GM08714 (cell line): Measurements from ENCODE around the gene MTA1.

ENCODE experiments used
- H3K4me3 ChIP-seq: fragments of 200-500 bp; sonication (Bioruptor generic); 2 replicates; pipeline ENCODE4 v1.5.1; 2014; ENCODE audit warnings: mild to moderate bottlenecking, low read length, inconsistent platforms
- ZNF274 ChIP-seq: IDR thresholded peaks from 2 replicates; pipeline ENCODE4 v1.6.1; 2012; ENCODE audit warnings: mild to moderate bottlenecking, low read depth, low read length

Gene MTA1

DNA sequence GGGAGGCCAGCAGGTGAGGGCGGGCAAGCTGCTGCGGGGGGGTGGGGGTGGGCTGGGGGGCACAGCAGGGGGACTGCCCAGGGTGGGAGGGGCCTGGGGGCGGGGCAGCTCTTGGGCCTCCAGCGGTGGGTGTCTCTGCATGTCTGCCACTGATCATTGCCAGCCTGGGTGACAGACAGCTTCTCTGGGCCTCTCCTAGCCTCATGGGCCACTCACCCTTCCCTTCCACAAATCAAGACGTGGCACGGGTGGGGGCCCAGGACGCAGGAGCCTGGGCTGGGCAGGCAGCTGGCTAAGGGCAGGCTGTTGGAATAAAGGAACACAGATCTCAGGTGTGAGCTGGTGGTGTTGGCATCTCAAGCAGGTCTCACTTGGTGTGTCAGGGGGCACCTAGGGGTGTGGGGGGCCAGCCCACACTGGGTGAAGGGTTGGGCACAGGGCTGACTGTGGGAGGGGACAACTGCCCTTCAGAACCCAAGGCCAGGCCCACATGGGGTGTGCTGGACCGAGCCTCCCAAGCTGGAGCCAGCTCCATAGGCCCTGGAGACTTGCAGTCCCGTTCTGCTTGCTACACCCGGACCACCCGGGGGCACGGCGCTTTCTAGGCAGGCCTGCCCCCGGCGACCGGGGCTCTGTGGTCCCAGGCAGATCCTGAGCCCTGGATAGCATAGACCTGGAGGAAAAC is 74.4 kb downstream of the MTA1 start:
- no peak overlapping the region for H3K4me3 ChIP-seq
- no peak for TF ChIP-seq ZNF274

DNA sequence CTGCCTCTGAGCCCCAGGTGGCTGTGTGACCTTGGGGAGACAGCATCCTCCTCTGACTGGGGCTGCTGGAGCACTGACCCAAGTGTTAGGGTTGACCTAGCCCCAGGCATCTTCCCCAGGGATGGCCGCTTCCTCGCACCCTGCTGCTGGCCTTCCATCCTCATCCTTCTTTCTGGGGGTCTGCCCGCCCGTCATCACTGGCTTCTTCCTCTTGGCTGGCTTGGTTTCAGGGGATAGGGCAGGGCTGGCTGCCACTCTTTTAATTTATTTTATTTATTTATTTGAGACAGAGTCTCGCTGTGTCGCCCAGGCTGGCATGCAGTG is 74.9 kb downstream of the MTA1 start:
- TF ChIP-seq ZNF274 = no peak
- H3K4me3 ChIP-seq = no peak overlapping the region

DNA sequence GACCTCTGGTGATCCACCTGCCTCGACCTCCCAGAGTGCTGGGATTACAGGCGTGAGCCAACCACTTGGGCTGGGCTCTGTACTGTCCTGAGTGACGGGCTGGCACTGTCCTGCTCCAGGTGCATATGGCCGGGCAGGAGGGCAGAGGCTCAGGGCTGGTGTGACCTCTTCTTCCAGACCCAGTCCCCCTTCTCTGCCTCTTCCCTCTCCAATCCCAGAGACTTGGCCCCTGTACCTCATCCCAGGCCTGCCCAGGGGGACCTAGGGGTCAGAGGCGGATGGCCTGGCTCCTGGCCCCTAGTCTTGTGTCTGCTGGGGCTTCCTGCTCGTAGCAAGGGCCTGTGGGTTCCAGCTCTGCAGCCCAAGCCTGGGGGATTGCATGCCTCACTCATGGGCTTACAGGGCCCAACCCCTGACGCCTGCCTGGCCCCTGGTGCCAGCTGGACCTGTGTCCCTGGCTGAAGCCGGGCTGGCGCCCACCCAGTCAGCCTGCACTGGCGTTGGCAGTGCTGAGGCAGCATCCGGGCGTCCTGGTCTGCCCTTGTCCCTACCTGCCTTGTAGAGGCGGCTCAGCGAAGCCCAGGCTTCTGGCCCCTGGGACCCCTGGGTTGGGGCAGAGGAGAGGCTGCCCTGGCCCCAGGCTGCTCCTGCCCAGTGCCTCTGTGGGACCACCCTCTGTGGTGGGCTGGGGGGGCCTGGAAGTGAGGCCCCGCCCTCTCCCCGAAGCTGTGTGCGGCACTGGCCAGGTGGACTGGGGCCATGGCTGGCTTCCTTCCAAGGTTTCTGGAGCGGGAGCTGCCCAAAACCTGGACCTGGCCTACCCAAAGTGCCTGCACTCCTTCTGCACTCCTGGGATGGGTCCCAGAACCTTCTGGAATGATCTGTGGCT is 75.7 kb downstream of the MTA1 start:
- TF ChIP-seq ZNF274 = no peak
- H3K4me3 ChIP-seq = no peak overlapping the region

DNA sequence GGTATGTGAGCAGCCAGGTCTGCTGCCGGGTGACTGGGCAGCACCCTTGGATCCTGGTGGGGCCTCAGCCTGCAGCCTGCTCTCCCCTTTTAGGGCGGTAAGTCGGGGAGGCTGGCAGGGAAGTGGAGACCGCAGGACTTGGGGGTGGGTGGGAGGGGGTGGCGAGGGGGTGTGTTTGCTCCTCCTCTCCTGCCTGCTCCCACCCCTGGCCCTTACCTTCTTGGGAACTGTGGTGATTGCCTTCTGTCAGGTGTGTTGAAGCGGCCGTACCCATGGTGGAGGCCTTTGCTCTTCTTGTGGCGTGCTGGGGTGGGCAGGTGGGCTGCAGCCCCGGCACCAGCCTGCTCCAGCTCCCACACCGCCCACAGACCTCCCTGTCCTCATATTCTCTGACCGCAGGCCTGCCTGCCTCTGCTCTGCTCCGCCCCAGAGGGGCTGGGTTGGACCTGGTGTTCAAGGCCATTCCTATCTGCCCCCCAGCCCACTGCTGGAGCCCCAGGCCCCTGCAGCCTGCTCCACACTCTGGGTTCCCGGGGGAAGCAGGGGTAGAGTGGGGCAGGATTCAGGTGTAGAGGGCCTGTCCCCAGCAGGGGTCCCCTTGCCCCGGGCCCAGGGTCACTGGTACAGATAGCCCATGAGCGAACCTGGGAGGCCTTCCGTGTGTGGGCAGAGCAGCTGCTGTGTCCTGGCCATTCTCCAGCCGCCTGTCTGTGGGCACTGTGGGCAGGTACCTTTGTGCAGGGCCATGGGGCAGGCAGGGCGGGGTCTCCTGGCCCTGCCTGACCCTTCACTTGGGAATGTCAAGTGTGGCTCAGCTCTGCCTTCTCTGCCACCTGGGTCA is 76.6 kb downstream of the MTA1 start:
- no peak overlapping the region for H3K4me3 ChIP-seq
- no peak for TF ChIP-seq ZNF274

DNA sequence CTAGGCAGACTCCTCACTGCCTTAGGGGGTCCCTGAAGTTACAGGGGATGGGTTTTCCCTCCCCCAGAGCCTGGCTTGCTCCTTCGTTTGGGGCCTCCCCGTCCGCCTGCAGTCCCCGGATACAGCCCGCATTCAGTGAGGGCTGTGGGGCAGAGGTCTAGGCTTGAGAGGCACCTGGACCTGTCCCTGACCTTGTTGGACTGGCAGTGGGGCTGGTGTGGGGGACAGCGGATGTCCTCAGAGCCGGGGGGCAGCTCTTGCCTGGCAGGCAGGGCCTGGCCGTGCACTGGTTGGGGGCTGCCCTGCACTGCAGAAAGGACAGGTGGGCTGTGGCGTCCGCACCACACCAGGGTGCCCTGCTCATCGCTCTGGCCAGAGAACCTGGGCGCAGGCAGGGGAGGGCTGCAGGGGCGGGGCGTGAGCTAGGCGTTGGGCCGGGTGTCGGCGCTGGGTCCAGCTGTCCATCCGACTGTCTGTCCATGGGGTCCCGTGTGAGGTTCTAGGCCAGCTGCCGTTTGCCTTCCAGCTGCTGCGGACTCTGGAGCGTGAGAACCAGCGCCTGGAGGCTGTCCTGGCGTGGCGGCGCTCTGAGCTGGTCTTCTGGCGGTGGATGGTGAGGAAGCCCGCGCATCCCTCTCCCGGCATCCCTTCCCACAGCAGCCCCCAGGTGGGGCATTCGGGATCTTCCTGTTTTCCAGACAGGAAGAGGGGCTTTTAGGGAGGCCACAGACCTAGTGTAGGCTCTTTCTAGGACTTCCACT is 77.4 kb downstream of the MTA1 start:
- TF ChIP-seq ZNF274 = no peak
- no peak overlapping the region for H3K4me3 ChIP-seq

- TF ChIP-seq ZNF274 = no peak
- no peak overlapping the region for H3K4me3 ChIP-seq
These were observed 78.2 kb downstream of the MTA1 start for GRCh38 chr14:105497671-105498429.

- no peak overlapping the region for H3K4me3 ChIP-seq
- TF ChIP-seq ZNF274 = no peak
These were observed 79.0 kb downstream of the MTA1 start for GRCh38 chr14:105498430-105499255.

DNA sequence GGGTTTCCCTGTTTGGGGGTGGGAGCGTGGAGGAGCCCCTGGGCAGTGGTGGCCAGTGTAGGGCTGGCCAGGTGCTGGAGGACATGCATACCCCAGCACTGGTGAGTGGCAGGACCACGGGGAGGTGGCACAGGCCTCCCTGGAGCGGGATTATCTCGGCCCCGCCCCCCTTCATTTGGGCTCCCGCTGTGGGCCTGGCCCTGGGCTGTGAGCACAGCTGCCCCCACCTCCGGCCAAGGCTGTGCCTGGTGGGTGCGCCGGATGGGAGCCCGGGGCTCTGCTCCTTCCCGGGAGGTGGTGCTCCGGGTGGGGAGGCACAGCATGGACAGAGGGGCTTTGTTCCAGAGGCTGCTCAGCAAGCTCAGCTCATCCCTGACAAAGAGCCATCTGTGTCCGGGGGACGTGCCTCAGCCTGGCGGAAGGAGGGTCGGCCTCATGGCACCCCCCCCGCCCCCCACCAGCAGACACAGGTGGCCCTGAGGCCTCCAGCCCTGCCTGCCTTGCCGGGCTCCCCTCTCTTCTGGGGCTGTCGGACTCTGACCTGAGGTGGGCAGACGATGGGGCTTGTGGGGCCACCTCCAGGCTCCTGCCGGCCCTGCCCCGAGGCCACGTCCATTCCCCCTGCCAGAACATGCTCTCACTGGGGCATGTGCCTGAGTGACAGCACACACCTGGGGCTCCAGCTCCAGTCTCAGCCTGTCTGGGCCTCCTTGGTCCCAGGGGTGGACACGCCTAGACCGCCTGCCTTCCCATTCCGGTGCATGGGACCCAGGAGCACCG is 79.8 kb downstream of the MTA1 start:
- no peak for TF ChIP-seq ZNF274
- H3K4me3 ChIP-seq = no peak overlapping the region

- no peak for TF ChIP-seq ZNF274
- no peak overlapping the region for H3K4me3 ChIP-seq
These were observed 80.6 kb downstream of the MTA1 start for GRCh38 chr14:105500036-105500725.

GRCh38 chr14:105500726-105501101 is 81.1 kb downstream of the MTA1 start:
- H3K4me3 ChIP-seq = no peak overlapping the region
- no peak for TF ChIP-seq ZNF274
